H1 (cell line): Measurements from ENCODE around the gene PNMA6E. TPM values are rescaled to one million over a fixed set of nuclear protein-coding genes. Genes with fewer than 3 reads are reported as not detected.

ENCODE experiments used
- CTCF ChIA-PET: fragments of 300-600 bp; sonication (Branson Sonifier 250); formaldehyde crosslinking; loops from one replicate; lab custom pipeline; 2021; ENCODE audit not compliant: partially characterized antibody; lab: Charles Lee
- POLR2A ChIA-PET: fragments of 300-600 bp; sonication (Branson Sonifier 250); formaldehyde crosslinking; loops from one replicate; lab custom pipeline; 2021; ENCODE audit warnings: inconsistent platforms; ENCODE audit not compliant: partially characterized antibody; lab: Charles Lee
- DNase-seq, 2 experiments: peaks; one replicate each; pipeline versions ENCODE4 v3.0.0 to v3.0.0-alpha.2; 2010 to 2022; ENCODE audit warnings: low spot score in 2 of 2, low read depth in 1 of 2, mixed read lengths in 1 of 2
- FAIRE-seq: peaks from 2 replicates; lab custom pipeline; 2011; peaks lifted over from hg19 to GRCh38; lab: Jason Lieb, UNC
- H2AFZ ChIP-seq: 2 replicates; pipeline ENCODE4 v1.8.1; 2012; ENCODE audit warnings: low read length, inconsistent platforms
- H2AK5ac ChIP-seq: 2 replicates; pipeline ENCODE4 v1.6.1; 2013; ENCODE audit warnings: low read depth, low read length
- H2BK120ac ChIP-seq: replicated peaks from 2 replicates; pipeline ENCODE3; 2013; ENCODE audit warnings: low read depth, low read length, inconsistent platforms
- H2BK12ac ChIP-seq: 2 replicates; pipeline ENCODE4 v1.6.1; 2013; ENCODE audit warnings: low read depth, low read length
- H2BK15ac ChIP-seq: 2 replicates; pipeline ENCODE4 v1.6.1; 2013; ENCODE audit warnings: low read length
- H2BK20ac ChIP-seq: 2 replicates; pipeline ENCODE4 v1.6.1; 2013; ENCODE audit warnings: low read length
- H2BK5ac ChIP-seq: 2 replicates; pipeline ENCODE4 v1.6.1; 2013; ENCODE audit warnings: low read depth, low read length
- H3K14ac ChIP-seq: 2 replicates; pipeline ENCODE4 v1.6.1; 2013; ENCODE audit warnings: inconsistent platforms; ENCODE audit not compliant: insufficient read length
- H3K18ac ChIP-seq: 2 replicates; pipeline ENCODE4 v1.6.1; 2013; ENCODE audit warnings: low read length; ENCODE audit errors: extremely low read depth
- H3K23ac ChIP-seq: 2 replicates; pipeline ENCODE4 v1.6.1; 2013; ENCODE audit warnings: inconsistent platforms; ENCODE audit not compliant: insufficient read length
- H3K23me2 ChIP-seq: 2 replicates; pipeline ENCODE4 v1.6.1; 2013; ENCODE audit warnings: low read depth, low read length
- H3K27ac ChIP-seq: 2 replicates; pipeline ENCODE4 v1.6.1; 2011; ENCODE audit warnings: low read depth, low read length, inconsistent platforms
- H3K27me3 ChIP-seq, 4 experiments: replicated peaks in 1 of 4; 1 replicate in 1 of 4; 2 replicates in 3 of 4; pipeline versions ENCODE4 v1.6.1 to v1.8.1; 2011 to 2013; ENCODE audit warnings: low read length in 3 of 4, mild to moderate bottlenecking in 3 of 4, inconsistent platforms in 2 of 4, mixed read lengths in 2 of 4, moderate library complexity in 1 of 4; ENCODE audit not compliant: control insufficient read depth in 3 of 4, insufficient read depth in 3 of 4; ENCODE audit errors: extremely low read depth in 1 of 4
- H3K36me3 ChIP-seq, 4 experiments: 2 replicates each; pipeline versions ENCODE4 v1.6.1 to v1.8.1; 2011 to 2013; ENCODE audit warnings: mild to moderate bottlenecking in 4 of 4, low read length in 3 of 4, moderate library complexity in 2 of 4, control low read depth in 1 of 4, inconsistent platforms in 1 of 4; ENCODE audit not compliant: insufficient read depth in 4 of 4, control insufficient read depth in 2 of 4
- H3K4ac ChIP-seq: replicated peaks from 2 replicates; pipeline ENCODE3; 2013; ENCODE audit warnings: low read length, low read depth, mixed read lengths, inconsistent platforms; ENCODE audit not compliant: insufficient read length
- H3K4me1 ChIP-seq, 4 experiments: replicated peaks in 1 of 4; 1 replicate in 1 of 4; 2 replicates in 3 of 4; pipeline versions ENCODE4 v1.6.1 to v1.8.1; 2011 to 2013; ENCODE audit warnings: low read length in 3 of 4, inconsistent platforms in 2 of 4, mixed read lengths in 1 of 4; ENCODE audit not compliant: insufficient read depth in 4 of 4, control insufficient read depth in 3 of 4
- H3K4me2 ChIP-seq, 2 experiments: 2 replicates each; pipeline versions ENCODE4 v1.6.1 to v1.8.1; 2011 to 2013; ENCODE audit warnings: low read depth in 2 of 2, low read length in 2 of 2, control low read depth in 1 of 2, inconsistent platforms in 1 of 2, mild to moderate bottlenecking in 1 of 2; ENCODE audit not compliant: insufficient read depth in 1 of 2
- H3K4me3 ChIP-seq, 4 experiments: fragments of 200-600, 300-600 bp in 1 of 4; sonication (generic), shearing (Covaris generic), sonication (Bioruptor Twin) in 1 of 4; 2 replicates each; pipeline versions ENCODE4 v1.5.1 to v1.8.1; 2011 to 2016; ENCODE audit warnings: low read length in 4 of 4, low read depth in 3 of 4, control low read depth in 2 of 4, inconsistent platforms in 2 of 4, mild to moderate bottlenecking in 2 of 4, mixed read lengths in 1 of 4, moderate library complexity in 1 of 4; ENCODE audit not compliant: insufficient read depth in 2 of 4; ENCODE audit errors: extremely low read depth in 1 of 4
- H3K56ac ChIP-seq: replicated peaks from 2 replicates; pipeline ENCODE3; 2013; ENCODE audit warnings: low read depth, mild to moderate bottlenecking, mixed read lengths, low read length, inconsistent platforms; ENCODE audit not compliant: insufficient read length
- H3K79me1 ChIP-seq: 2 replicates; pipeline ENCODE4 v1.6.1; 2013; ENCODE audit warnings: low read depth, low read length, control low read depth
- H3K79me2 ChIP-seq, 2 experiments: 2 replicates each; pipeline versions ENCODE4 v1.6.1 to v1.8.1; 2012 to 2013; ENCODE audit warnings: low read length in 2 of 2, mild to moderate bottlenecking in 2 of 2, inconsistent platforms in 1 of 2; ENCODE audit not compliant: insufficient read depth in 2 of 2, control insufficient read depth in 1 of 2
- H3K9ac ChIP-seq, 4 experiments: replicated peaks in 1 of 4; 1 replicate in 1 of 4; 2 replicates in 3 of 4; pipeline versions ENCODE4 v1.6.1 to v1.8.1; 2011 to 2013; ENCODE audit warnings: low read depth in 3 of 4, low read length in 3 of 4, control low read depth in 2 of 4, mild to moderate bottlenecking in 2 of 4, moderate library complexity in 2 of 4, inconsistent platforms in 1 of 4; ENCODE audit errors: extremely low read depth in 1 of 4
- H3K9me3 ChIP-seq, 2 experiments: 2 replicates each; pipeline versions ENCODE4 v1.6.1 to v1.8.1; 2012 to 2013; ENCODE audit warnings: mild to moderate bottlenecking in 2 of 2, moderate library complexity in 2 of 2, control low read depth in 1 of 2, inconsistent platforms in 1 of 2, low read depth in 1 of 2, low read length in 1 of 2, mixed read lengths in 1 of 2; ENCODE audit not compliant: insufficient read depth in 2 of 2
- H4K20me1 ChIP-seq, 2 experiments: replicated peaks in 1 of 2; 2 replicates each; pipeline versions ENCODE3 to v1.8.1; 2011 to 2013; ENCODE audit warnings: inconsistent platforms in 2 of 2, low read length in 2 of 2, mild to moderate bottlenecking in 1 of 2; ENCODE audit not compliant: insufficient read depth in 2 of 2, control insufficient read depth in 1 of 2
- H4K5ac ChIP-seq: 2 replicates; pipeline ENCODE4 v1.6.1; 2013; ENCODE audit warnings: low read length, low read depth, mixed read lengths, inconsistent platforms; ENCODE audit not compliant: insufficient read length
- H4K8ac ChIP-seq: 2 replicates; pipeline ENCODE4 v1.8.0; 2013; ENCODE audit warnings: mild to moderate bottlenecking, moderate library complexity, low read length, inconsistent platforms; ENCODE audit not compliant: insufficient read depth; ENCODE audit errors: extremely low read depth
- H4K91ac ChIP-seq: replicated peaks from 2 replicates; pipeline ENCODE3; 2013; ENCODE audit warnings: low read length, mixed read lengths, inconsistent platforms; ENCODE audit not compliant: insufficient read length
- CBX5 ChIP-seq: fragments of 300-800, 300-1000 bp; sonication (generic); IDR thresholded peaks from 2 replicates; pipeline ENCODE4 v1.7.1; 2016; ENCODE audit warnings: antibody characterized with exemption, low read length, low read depth
- KDM4A ChIP-seq: IDR thresholded peaks from one replicate; pipeline ENCODE4 v1.7.1; 2012; ENCODE audit warnings: low read depth, mild to moderate bottlenecking, moderate library complexity, low read length, inconsistent platforms; ENCODE audit not compliant: severe bottlenecking
- RXRA ChIP-seq: IDR thresholded peaks from 2 replicates; pipeline ENCODE4 v1.6.1; 2011; ENCODE audit warnings: low read depth, mild to moderate bottlenecking, low read length, moderate library complexity; ENCODE audit not compliant: insufficient read depth
- SIRT6 ChIP-seq: IDR thresholded peaks from one replicate; pipeline ENCODE4 v1.7.1; 2012; ENCODE audit warnings: low read length, inconsistent platforms
- WGBS, 2 experiments: shearing (Covaris generic) in 1 of 2; methylation state at CpG; one replicate each; pipeline versions ENCODE4 v1.1.6 to v1.1.7; 2013 to 2015; ENCODE audit warnings: low lambda C conversion rate in 2 of 2, mixed read lengths in 2 of 2, inconsistent platforms in 1 of 2, low coverage in 1 of 2, missing lambda C conversion rate in 1 of 2; ENCODE audit not compliant: insufficient replicate concordance in 2 of 2, insufficient coverage in 1 of 2, insufficient read length in 1 of 2; ENCODE audit errors: extremely low coverage in 1 of 2, missing lambda C conversion rate in 1 of 2; 5-methylcytosine and 5-hydroxymethylcytosine counted together
- polyA plus RNA-seq, 7 experiments: library from polyadenylated mRNA; depleted of rRNA in 3 of 7; stranded (reverse) in 5 of 7; unstranded in 2 of 7; fragments of >200 nt in 5 of 7; fragments of 200-250 nt in 2 of 7; gene quantifications; 1 replicate in 5 of 7; 2 replicates in 1 of 7; 4 replicates in 1 of 7; pipeline versions ENCODE4 v1.2.1 to v1.2.3, GENCODE V29; 2011 to 2013; ENCODE audit warnings: missing spikeins in 2 of 7, mixed read lengths in 2 of 7
- total RNA-seq: library from RNA; stranded (reverse); fragmentation: NEBNext Ultra II Directional; extraction: Animal tissue kit (Norgen Biotek cat#: 25700); gene quantifications from 2 replicates; pipeline ENCODE4 v1.2.1, GENCODE V29; 2021
- TF ChIP-seq, protein P1 (sequence below): IDR thresholded peaks from 2 replicates; pipeline ENCODE4 v1.6.1; 2012; ENCODE audit warnings: inconsistent platforms

The PNMA6E gene
- total and polyA plus RNA-seq, 2 of the 8 experiments (the other 6 are each of a cell fraction or from before 2014, with no cell fraction given): not detected

DNA sequence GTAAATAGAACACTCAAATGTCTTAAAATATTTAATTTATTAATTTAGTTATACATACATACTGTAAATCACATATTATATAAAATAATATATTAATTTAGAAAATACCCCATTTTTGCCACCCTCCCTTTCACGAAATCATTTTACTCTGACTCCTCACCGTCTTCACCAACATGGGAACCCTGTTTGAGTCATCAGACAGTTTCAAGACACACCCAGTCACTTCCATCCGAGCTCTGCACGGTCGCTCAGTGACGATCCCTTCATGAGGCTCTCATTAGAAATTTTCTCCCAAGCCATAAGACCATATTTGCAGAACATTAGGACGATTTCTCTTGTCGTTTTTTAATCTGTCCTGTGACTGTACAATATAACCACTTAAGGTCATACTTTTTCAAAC is 52.7 kb downstream of the PNMA6E start:
- no peak overlapping the region for H2BK15ac ChIP-seq
- H2AK5ac ChIP-seq: no peak overlapping the region
- no peak overlapping the region for H2BK5ac ChIP-seq
- DNase-seq (no peak), FAIRE-seq (no peak)
- no peaks in the 10 kb centered on the region for H3K79me1 ChIP-seq
- 98% methylated on average over 8 of the region's 8 CpGs; no CpG with 5 or more reads in 1 of the 2 experiments for WGBS, 2 experiments
- H3K4me2 ChIP-seq: no peak overlapping the region
- peaks cover 0 to 2% (median 0%) of the 10 kb centered on the region in 4 experiments; a peak in 1 of 7 replicates for H3K4me1 ChIP-seq
- no peak overlapping the region for H4K91ac ChIP-seq
- H3K9ac ChIP-seq: no peak overlapping the region
- H2BK20ac ChIP-seq: no peak overlapping the region
- no peak overlapping the region for H3K18ac ChIP-seq
- ChIA-PET CTCF (no interaction called here), POLR2A (interaction anchor here (0.9 kb wide), 1 partner anchor 10 kb away, joined by 3 read pairs; no protein-coding TSS in a partner anchor)
- no peak overlapping the region for H3K27ac ChIP-seq
- H4K5ac ChIP-seq: no peak overlapping the region
- peaks cover 0 to 19% (median 8%) of the 10 kb centered on the region in 4 experiments; a peak in 5 of 8 replicates for H3K36me3 ChIP-seq
- no peak overlapping the region for H4K8ac ChIP-seq
- no peak overlapping the region for H3K56ac ChIP-seq
- TF ChIP-seq CBX5 (no peak), RXRA (no peak), KDM4A (no peak), SIRT6 (no peak)
- TF ChIP-seq, protein P1, sequence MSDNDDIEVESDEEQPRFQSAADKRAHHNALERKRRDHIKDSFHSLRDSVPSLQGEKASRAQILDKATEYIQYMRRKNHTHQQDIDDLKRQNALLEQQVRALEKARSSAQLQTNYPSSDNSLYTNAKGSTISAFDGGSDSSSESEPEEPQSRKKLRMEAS: no peak
- H3K27me3 ChIP-seq: no peaks in the 10 kb centered on the region
- no peak overlapping the region for H2BK12ac ChIP-seq
- no peak overlapping the region for H3K4me3 ChIP-seq
- H2BK120ac ChIP-seq: no peak overlapping the region
- no peak overlapping the region for H3K23ac ChIP-seq
- no peaks in the 10 kb centered on the region for H3K23me2 ChIP-seq
- no peaks in the 10 kb centered on the region for H3K79me2 ChIP-seq
- no peak overlapping the region for H3K4ac ChIP-seq
- H4K20me1 ChIP-seq: no peaks in the 10 kb centered on the region
- H2AFZ ChIP-seq: no peak overlapping the region
- H3K9me3 ChIP-seq: no peaks in the 10 kb centered on the region
- no peak overlapping the region for H3K14ac ChIP-seq
